ENCODE measurements around the gene NUP153.
"Not testable (repeated sequence)": the region's sequence is repeated elsewhere in the genome, so short reads cannot be mapped to it uniquely, and the experiment has no call there.

The NUP153 gene

GRCh38 chr6:17712576-17712975, 5.9 kb upstream of the NUP153 start:
- no peak for DNase-seq (ENCODE audit: low read depth)

GRCh38 chr6:17710331-17710730, 3.6 kb upstream of the NUP153 start:
- no peak for DNase-seq (ENCODE audit: low read depth)

- DNase-seq (ENCODE audit: low read depth), result no peak
These were observed 2.8 kb upstream of the NUP153 start for GRCh38 chr6:17709476-17709875.

- not testable (repeated sequence) for DNase-seq (ENCODE audit: low read depth)
These were observed 1.3 kb upstream of the NUP153 start for GRCh38 chr6:17708035-17708434.

- DNase-seq (ENCODE audit: low read depth), result no peak
These were observed 586 bp upstream of the NUP153 start for GRCh38 chr6:17707371-17707651.

GRCh38 chr6:17705778-17706579, 746 bp downstream of the NUP153 start:
- DNase-seq (ENCODE audit: low read depth), result peak; percentile 82

- no peak for DNase-seq (ENCODE audit: low read depth)
These were observed 1.3 kb downstream of the NUP153 start for GRCh38 chr6:17705428-17705777.

- DNase-seq (ENCODE audit: low read depth), result no peak
These were observed 3.5 kb downstream of the NUP153 start for GRCh38 chr6:17703256-17703694.

GRCh38 chr6:17700421-17701416, 6.0 kb downstream of the NUP153 start:
- DNase-seq (ENCODE audit: low read depth), result no peak

GRCh38 chr6:17691925-17692538, 14.7 kb downstream of the NUP153 start:
- no peak for DNase-seq (ENCODE audit: low read depth)

- no peak for DNase-seq (ENCODE audit: low read depth)
These were observed 18.2 kb downstream of the NUP153 start for GRCh38 chr6:17688481-17688880.

GRCh38 chr6:17687136-17687535, 19.6 kb downstream of the NUP153 start:
- DNase-seq (ENCODE audit: low read depth), result no peak

- no peak for DNase-seq (ENCODE audit: low read depth)
These were observed 22.6 kb downstream of the NUP153 start for GRCh38 chr6:17684134-17684533.

GRCh38 chr6:17683428-17683827, 23.3 kb downstream of the NUP153 start:
- no peak for DNase-seq (ENCODE audit: low read depth)

GRCh38 chr6:17679726-17680125, 27.0 kb downstream of the NUP153 start:
- no peak for DNase-seq (ENCODE audit: low read depth)

GRCh38 chr6:17677602-17678001, 29.1 kb downstream of the NUP153 start:
- DNase-seq (ENCODE audit: low read depth), result no peak

GRCh38 chr6:17673543-17674254, 33.0 kb downstream of the NUP153 start:
- DNase-seq (ENCODE audit: low read depth), result no peak

- no peak for DNase-seq (ENCODE audit: low read depth)
These were observed 34.5 kb downstream of the NUP153 start for GRCh38 chr6:17672064-17672718.

- no peak for DNase-seq (ENCODE audit: low read depth)
These were observed 40.1 kb downstream of the NUP153 start for GRCh38 chr6:17666646-17667045.

- no peak for DNase-seq (ENCODE audit: low read depth)
These were observed 41.6 kb downstream of the NUP153 start for GRCh38 chr6:17665132-17665531.

GRCh38 chr6:17663226-17663625, 43.5 kb downstream of the NUP153 start:
- DNase-seq (ENCODE audit: low read depth), result no peak

- DNase-seq (ENCODE audit: low read depth), result no peak
These were observed 44.1 kb downstream of the NUP153 start for GRCh38 chr6:17662585-17662984.

Data from activated gamma-delta T cell treated with anti-CD3 and anti-CD28 coated beads, Interleukin-2, amount 50 U/mL, for 16 hours (primary cell).